PC-9 (cell line): ENCODE results near the gene AMMECR1.

Experiments
- EZH2 ChIP-seq: fragments of 200-600 bp; sonication (generic); IDR thresholded peaks from 2 replicates; pipeline ENCODE4 v1.8.0; 2017; ENCODE audit warnings: antibody characterized with exemption, low read depth
- TF ChIP-seq, protein P1 (sequence below): fragments of 200-600 bp; sonication (generic); conservative IDR thresholded peaks from 2 replicates; pipeline ENCODE4 v1.6.1; 2017; ENCODE audit warnings: mixed run types, antibody characterized with exemption, mild to moderate bottlenecking, moderate library complexity

DNA sequence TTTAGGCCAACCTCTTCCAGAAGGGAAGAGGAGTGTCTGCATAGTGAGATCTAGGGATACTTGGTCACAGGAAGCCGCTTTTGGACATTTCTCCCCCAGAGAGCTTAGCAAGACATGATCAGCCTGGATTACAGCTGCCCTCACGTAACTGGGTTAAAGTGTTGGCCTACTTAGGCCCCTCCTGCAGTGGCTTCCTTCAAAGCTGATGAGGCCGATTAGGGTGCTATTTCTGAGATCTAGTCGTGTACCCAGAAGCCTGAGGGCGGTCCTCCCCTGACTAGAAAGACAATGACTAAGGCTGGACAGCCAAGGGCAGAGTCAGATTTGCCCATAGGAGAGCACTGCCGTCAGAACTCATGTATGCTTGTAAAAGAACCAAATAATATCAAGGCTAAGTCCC is 135.0 kb downstream of the AMMECR1 start:
- TF ChIP-seq, protein P1, sequence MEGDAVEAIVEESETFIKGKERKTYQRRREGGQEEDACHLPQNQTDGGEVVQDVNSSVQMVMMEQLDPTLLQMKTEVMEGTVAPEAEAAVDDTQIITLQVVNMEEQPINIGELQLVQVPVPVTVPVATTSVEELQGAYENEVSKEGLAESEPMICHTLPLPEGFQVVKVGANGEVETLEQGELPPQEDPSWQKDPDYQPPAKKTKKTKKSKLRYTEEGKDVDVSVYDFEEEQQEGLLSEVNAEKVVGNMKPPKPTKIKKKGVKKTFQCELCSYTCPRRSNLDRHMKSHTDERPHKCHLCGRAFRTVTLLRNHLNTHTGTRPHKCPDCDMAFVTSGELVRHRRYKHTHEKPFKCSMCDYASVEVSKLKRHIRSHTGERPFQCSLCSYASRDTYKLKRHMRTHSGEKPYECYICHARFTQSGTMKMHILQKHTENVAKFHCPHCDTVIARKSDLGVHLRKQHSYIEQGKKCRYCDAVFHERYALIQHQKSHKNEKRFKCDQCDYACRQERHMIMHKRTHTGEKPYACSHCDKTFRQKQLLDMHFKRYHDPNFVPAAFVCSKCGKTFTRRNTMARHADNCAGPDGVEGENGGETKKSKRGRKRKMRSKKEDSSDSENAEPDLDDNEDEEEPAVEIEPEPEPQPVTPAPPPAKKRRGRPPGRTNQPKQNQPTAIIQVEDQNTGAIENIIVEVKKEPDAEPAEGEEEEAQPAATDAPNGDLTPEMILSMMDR: no peak
- TF ChIP-seq EZH2: no peak
